ENCODE measurements around the gene AKAP8L. TPM values are rescaled to one million over a fixed set of nuclear protein-coding genes. Genes with fewer than 3 reads are reported as not detected.

The AKAP8L gene
- total and polyA plus RNA-seq, 9 of the 15 experiments (the other 6 are each of a cell fraction or from before 2014, with no cell fraction given): 2.4 to 116 (median 70.7) TPM

- TF ChIP-seq, protein P1, sequence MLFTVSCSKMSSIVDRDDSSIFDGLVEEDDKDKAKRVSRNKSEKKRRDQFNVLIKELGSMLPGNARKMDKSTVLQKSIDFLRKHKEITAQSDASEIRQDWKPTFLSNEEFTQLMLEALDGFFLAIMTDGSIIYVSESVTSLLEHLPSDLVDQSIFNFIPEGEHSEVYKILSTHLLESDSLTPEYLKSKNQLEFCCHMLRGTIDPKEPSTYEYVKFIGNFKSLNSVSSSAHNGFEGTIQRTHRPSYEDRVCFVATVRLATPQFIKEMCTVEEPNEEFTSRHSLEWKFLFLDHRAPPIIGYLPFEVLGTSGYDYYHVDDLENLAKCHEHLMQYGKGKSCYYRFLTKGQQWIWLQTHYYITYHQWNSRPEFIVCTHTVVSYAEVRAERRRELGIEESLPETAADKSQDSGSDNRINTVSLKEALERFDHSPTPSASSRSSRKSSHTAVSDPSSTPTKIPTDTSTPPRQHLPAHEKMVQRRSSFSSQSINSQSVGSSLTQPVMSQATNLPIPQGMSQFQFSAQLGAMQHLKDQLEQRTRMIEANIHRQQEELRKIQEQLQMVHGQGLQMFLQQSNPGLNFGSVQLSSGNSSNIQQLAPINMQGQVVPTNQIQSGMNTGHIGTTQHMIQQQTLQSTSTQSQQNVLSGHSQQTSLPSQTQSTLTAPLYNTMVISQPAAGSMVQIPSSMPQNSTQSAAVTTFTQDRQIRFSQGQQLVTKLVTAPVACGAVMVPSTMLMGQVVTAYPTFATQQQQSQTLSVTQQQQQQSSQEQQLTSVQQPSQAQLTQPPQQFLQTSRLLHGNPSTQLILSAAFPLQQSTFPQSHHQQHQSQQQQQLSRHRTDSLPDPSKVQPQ (CRISPR knock-in tag; IDR thresholded peaks at IDR 0.05; ENCODE audit: borderline replicate concordance): no peak
- TF ChIP-seq ZNF785 (CRISPR knock-in tag; IDR thresholded peaks at IDR 0.05): no peak
- TF ChIP-seq, protein P2, sequence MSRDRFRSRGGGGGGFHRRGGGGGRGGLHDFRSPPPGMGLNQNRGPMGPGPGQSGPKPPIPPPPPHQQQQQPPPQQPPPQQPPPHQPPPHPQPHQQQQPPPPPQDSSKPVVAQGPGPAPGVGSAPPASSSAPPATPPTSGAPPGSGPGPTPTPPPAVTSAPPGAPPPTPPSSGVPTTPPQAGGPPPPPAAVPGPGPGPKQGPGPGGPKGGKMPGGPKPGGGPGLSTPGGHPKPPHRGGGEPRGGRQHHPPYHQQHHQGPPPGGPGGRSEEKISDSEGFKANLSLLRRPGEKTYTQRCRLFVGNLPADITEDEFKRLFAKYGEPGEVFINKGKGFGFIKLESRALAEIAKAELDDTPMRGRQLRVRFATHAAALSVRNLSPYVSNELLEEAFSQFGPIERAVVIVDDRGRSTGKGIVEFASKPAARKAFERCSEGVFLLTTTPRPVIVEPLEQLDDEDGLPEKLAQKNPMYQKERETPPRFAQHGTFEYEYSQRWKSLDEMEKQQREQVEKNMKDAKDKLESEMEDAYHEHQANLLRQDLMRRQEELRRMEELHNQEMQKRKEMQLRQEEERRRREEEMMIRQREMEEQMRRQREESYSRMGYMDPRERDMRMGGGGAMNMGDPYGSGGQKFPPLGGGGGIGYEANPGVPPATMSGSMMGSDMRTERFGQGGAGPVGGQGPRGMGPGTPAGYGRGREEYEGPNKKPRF (IDR thresholded peaks at IDR 0.05; ENCODE audit: low read depth, low read length): no peak
- TF ChIP-seq MITF (IDR thresholded peaks at IDR 0.05): no peak
- TF ChIP-seq ZNF780A (CRISPR knock-in tag; IDR thresholded peaks at IDR 0.05): no peak
- no peak for TF ChIP-seq NFE2 (IDR thresholded peaks at IDR 0.05; ENCODE audit: low read depth)
- TF ChIP-seq ZNF445 (CRISPR knock-in tag; IDR thresholded peaks at IDR 0.05; ENCODE audit: low read depth): no peak
- no peak for TF ChIP-seq NBN (IDR thresholded peaks at IDR 0.05; ENCODE audit: low read depth)
- TF ChIP-seq HIVEP1 (CRISPR knock-in tag; IDR thresholded peaks at IDR 0.05): no peak
- no peak; the same call in 1 of the 2 replicates for TF ChIP-seq TEAD4 (IDR thresholded peaks at IDR 0.05; ENCODE audit: low read length)
- TF ChIP-seq TEAD4 (CRISPR knock-in tag; IDR thresholded peaks at IDR 0.05; ENCODE audit: borderline replicate concordance): 0 out of 2 replicates have a peak, but pooled peaks have one; percentile 3
- 0 out of 2 replicates have a peak, but pooled peaks have one; percentile 36 for TF ChIP-seq ZFPM2 (CRISPR knock-in tag; IDR thresholded peaks at IDR 0.05)
- TF ChIP-seq MAFK (IDR thresholded peaks at IDR 0.05; ENCODE audit: low read length): no peak
- peak; percentile 88; the same call in 1 of the 2 replicates for TF ChIP-seq OTX1 (CRISPR knock-in tag; IDR thresholded peaks at IDR 0.05)
- TF ChIP-seq, protein P3, sequence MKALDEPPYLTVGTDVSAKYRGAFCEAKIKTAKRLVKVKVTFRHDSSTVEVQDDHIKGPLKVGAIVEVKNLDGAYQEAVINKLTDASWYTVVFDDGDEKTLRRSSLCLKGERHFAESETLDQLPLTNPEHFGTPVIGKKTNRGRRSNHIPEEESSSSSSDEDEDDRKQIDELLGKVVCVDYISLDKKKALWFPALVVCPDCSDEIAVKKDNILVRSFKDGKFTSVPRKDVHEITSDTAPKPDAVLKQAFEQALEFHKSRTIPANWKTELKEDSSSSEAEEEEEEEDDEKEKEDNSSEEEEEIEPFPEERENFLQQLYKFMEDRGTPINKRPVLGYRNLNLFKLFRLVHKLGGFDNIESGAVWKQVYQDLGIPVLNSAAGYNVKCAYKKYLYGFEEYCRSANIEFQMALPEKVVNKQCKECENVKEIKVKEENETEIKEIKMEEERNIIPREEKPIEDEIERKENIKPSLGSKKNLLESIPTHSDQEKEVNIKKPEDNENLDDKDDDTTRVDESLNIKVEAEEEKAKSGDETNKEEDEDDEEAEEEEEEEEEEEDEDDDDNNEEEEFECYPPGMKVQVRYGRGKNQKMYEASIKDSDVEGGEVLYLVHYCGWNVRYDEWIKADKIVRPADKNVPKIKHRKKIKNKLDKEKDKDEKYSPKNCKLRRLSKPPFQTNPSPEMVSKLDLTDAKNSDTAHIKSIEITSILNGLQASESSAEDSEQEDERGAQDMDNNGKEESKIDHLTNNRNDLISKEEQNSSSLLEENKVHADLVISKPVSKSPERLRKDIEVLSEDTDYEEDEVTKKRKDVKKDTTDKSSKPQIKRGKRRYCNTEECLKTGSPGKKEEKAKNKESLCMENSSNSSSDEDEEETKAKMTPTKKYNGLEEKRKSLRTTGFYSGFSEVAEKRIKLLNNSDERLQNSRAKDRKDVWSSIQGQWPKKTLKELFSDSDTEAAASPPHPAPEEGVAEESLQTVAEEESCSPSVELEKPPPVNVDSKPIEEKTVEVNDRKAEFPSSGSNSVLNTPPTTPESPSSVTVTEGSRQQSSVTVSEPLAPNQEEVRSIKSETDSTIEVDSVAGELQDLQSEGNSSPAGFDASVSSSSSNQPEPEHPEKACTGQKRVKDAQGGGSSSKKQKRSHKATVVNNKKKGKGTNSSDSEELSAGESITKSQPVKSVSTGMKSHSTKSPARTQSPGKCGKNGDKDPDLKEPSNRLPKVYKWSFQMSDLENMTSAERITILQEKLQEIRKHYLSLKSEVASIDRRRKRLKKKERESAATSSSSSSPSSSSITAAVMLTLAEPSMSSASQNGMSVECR (CRISPR knock-in tag; IDR thresholded peaks at IDR 0.05): no peak; the same call in 1 of the 2 replicates
- peak; percentile 70 for TF ChIP-seq TAF1 (IDR thresholded peaks at IDR 0.05; ENCODE audit: control insufficient read depth, extremely low read depth, insufficient read depth, low read length, severe bottlenecking)
Measured at GRCh38 chr19:15379083-15379998, 39.4 kb downstream of the AKAP8L start, which contains the start of gene AKAP8 (continued).
